ENCODE measurements around the gene UBIAD1.

DNA sequence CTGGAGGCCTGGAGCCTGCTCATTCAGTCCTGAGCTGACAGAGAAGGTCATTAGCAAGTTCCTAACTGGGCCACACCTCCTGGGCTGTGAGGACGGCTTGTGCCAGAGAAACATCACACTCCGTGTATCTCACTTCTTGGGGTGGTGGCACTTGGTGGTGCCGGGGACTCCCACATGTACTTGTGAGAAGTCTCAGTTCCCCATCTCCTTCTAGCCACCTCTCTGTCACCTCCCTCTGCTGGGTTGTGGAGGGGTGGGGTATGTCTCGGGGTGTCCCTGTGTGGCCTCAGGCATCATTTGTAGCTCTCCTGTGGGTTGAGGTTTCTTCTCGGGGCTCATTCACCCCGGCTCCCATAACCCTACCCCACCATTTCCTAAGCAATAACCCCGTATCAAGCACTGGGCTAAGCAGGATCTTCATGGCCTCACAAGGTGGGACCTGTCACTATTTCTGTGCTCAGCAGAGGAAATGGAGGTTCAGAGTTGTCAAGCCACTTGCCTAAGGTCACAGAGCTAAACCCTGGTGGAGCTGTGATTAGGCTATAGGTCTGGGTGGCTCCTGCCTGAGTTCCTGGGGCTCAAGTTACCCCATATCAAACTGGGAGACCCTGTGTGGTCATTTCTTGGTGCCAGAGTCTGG lies 62.5 kb downstream of the UBIAD1 start:
- TF ChIP-seq POLR2AphosphoS5 (IDR thresholded peaks at IDR 0.05) (no peak), CTCF (IDR thresholded peaks at IDR 0.05; ENCODE audit: poor library complexity, severe bottlenecking) (no peak), EZH2 (IDR thresholded peaks at IDR 0.05; ENCODE audit: borderline replicate concordance, insufficient read depth, low read length, poor library complexity, severe bottlenecking) (no peak), REST (IDR thresholded peaks at IDR 0.05; ENCODE audit: borderline replicate concordance) (no peak), TAF1 (IDR thresholded peaks at IDR 0.05; ENCODE audit: low read depth) (no peak), RAD21 (conservative IDR thresholded peaks at IDR 0.05) (no peak), SMC3 (conservative IDR thresholded peaks at IDR 0.05; ENCODE audit: poor library complexity) (no peak), MXI1 (conservative IDR thresholded peaks at IDR 0.05; ENCODE audit: poor library complexity, severe bottlenecking) (no peak)

Measured in neural cell (in vitro differentiated cells).